Measurements from ENCODE around the gene KLHL35.

Gene KLHL35

GRCh38 chr11:75441804-75442132 is 8.8 kb upstream of the KLHL35 start:
- no peak for DNase-seq (ENCODE audit: low read depth in 2 of 2)
- no peak overlapping the region for H3K4me3 ChIP-seq (replicated peaks in 1 of 2; ENCODE audit: low read depth in 2 of 2, low read length in 2 of 2)
- TF ChIP-seq, protein P1, sequence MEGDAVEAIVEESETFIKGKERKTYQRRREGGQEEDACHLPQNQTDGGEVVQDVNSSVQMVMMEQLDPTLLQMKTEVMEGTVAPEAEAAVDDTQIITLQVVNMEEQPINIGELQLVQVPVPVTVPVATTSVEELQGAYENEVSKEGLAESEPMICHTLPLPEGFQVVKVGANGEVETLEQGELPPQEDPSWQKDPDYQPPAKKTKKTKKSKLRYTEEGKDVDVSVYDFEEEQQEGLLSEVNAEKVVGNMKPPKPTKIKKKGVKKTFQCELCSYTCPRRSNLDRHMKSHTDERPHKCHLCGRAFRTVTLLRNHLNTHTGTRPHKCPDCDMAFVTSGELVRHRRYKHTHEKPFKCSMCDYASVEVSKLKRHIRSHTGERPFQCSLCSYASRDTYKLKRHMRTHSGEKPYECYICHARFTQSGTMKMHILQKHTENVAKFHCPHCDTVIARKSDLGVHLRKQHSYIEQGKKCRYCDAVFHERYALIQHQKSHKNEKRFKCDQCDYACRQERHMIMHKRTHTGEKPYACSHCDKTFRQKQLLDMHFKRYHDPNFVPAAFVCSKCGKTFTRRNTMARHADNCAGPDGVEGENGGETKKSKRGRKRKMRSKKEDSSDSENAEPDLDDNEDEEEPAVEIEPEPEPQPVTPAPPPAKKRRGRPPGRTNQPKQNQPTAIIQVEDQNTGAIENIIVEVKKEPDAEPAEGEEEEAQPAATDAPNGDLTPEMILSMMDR (IDR thresholded peaks at IDR 0.05; ENCODE audit: low read depth, low read length) = no peak

DNA sequence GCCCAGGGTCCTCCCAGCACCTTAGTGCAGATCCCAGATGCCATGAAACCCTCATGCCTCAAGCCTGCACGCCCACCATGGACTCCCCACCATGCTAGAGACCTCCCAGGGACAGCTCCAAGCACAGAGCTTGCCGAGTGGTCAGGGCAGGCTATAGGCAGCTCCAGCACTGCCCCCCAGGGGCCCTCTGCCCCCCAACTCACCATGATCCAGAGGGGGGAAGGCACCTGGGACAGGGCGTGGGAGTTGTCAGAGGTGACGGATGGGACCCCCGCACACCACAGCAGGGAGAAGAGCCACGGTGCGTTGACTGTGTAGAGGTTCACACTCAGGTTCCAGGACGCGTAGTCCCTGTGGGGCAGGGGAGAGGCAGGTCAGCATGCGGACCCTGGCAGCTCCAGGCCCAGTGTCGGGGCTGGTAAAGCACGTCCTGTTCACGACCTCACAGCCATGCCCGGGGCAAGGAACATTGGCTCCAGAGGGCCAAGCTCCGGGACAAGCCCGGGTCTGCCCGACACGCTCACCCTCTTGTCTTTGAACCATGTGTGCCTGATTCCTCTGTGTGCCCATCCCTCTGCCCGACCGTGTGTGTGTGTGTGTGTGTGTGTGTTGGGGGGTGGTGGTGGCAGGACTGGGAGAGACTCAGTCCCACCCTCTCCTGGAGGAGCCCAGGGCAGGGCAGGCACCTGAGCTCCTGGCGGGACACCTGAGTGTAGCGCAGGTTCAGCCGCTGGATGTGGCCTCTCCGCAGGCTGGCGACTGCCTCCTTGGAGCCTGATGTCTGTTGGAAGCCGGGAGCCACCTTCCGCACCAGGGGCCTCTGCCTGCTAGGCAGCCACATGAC is 8.2 kb upstream of the KLHL35 start:
- no peak for DNase-seq (ENCODE audit: low read depth in 2 of 2)
- TF ChIP-seq, protein P1 (IDR thresholded peaks at IDR 0.05; ENCODE audit: low read depth, low read length) = no peak
- no peak overlapping the region for H3K4me3 ChIP-seq (replicated peaks in 1 of 2; ENCODE audit: low read depth in 2 of 2, low read length in 2 of 2)

DNA sequence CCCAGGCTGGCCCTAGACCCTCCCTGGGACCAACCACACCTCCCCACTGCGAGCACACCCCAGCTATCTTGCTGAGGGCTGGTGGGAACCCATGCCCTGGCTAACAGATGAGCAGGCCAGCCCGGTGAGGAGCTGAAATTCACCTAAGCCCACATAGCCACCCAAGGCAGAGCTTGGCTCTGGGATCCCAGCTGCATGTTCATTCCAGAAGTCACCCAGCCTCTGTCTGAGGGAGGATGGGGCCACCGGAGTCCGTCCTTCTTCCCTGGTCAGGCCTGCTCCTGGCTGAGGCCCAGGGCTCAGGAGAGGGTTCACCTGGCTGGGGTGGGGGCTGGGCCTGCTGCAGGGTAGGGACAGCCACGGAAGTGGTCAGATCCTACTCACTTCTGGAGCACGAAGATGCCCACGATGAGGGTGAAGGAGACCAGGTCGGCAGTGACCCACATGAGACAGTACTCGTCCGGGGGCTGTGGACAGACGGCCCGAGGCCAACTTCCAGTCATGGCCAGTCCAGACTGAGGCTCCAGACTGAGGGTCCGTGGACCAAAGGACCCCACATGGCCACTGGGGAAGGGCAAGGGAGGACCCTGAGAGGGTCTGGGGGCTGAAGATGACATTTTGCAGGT is 6.6 kb upstream of the KLHL35 start:
- TF ChIP-seq, protein P1 (IDR thresholded peaks at IDR 0.05; ENCODE audit: low read depth, low read length) = no peak
- H3K4me3 ChIP-seq (replicated peaks in 1 of 2; ENCODE audit: low read depth in 2 of 2, low read length in 2 of 2) = no peak overlapping the region
- DNase-seq (ENCODE audit: low read depth in 2 of 2) = no peak

DNA sequence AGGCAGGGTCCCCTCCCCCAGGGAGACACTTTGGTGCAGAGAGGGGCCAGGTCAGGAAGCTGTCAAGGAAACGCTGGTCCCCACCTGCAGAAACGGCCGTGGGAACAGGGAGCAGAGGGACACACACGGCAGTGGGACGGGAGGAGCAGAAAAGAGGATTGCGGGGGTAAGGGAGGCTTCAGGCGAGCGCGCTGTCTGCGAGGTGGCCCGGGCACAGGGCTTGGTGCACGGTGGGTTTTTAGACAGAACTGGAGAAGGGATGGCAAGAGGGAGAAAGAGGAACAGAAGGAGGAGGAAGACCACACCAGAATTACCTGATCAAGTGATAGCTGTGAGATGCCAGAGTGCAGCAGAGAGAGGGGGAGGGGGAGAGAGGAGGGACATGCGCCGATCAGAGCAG is 6.0 kb upstream of the KLHL35 start:
- TF ChIP-seq, protein P1 (IDR thresholded peaks at IDR 0.05; ENCODE audit: low read depth, low read length) = no peak
- no peak for DNase-seq (ENCODE audit: low read depth in 2 of 2)
- H3K4me3 ChIP-seq (replicated peaks in 1 of 2; ENCODE audit: low read depth in 2 of 2, low read length in 2 of 2) = no peak overlapping the region

DNA sequence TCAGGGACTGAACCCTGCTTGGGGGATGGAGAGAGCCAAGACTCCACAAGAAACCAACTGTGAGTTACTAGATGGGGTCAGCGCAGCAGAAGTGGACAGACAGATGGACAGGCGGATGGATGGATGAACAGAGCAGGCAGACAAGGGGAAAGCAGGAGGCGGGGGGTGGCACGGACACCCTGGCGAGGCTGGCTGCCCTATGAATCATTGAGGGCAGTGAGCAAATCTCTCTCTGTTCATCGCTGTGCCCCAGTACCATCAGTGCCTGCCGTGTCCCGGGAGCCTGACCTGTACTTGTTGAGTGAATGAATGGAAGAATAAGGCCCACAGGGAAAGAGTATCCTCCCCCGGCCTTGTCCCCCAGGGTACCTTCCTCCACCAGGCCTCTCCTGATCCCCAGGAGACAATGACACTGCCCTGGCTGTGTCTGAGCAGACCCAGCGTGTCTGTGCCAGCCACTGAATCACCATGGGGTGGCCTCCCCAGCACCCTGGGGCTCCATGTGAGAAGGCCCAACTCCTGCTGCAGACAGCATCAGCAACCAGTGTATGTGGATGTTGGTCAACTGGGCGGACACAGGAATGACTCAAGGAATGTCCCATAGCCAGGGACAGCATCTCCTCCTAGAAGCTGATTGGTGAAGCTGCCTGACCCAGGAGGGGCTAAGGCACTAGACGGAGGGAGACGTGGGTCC is 5.1 kb upstream of the KLHL35 start:
- peak in 1 of 2 donors; percentile 10 for DNase-seq (ENCODE audit: low read depth in 2 of 2)
- TF ChIP-seq, protein P1 (IDR thresholded peaks at IDR 0.05; ENCODE audit: low read depth, low read length) = no peak
- H3K4me3 ChIP-seq (replicated peaks in 1 of 2; ENCODE audit: low read depth in 2 of 2, low read length in 2 of 2) = no peak overlapping the region

DNA sequence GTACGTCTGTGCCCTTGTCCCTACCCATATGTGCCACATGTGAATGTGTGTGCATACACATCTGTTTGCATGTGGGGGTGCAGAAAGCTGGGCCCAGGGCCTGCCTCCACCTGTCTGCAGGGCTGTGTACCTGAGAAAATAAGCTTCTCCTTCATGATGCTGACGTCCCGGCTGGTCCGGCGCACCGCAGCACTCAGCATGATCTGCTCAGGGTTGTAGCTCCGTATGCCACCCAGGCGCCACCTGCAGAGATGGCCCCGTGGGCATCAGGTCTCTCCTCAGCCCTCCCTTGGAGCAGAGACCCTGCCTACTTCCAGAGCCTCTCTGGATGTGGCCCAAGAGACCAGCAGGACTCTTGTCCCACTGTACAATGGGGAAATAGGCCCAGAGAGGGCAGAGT is 3.8 kb upstream of the KLHL35 start:
- no peak overlapping the region for H3K4me3 ChIP-seq (replicated peaks in 1 of 2; ENCODE audit: low read depth in 2 of 2, low read length in 2 of 2)
- no peak for DNase-seq (ENCODE audit: low read depth in 2 of 2)
- TF ChIP-seq, protein P1 (IDR thresholded peaks at IDR 0.05; ENCODE audit: low read depth, low read length) = no peak

Data from cardiac fibroblast (primary cell).